ENCODE results near the gene LAS1L.

- TF ChIP-seq LEF1 (IDR thresholded peaks at IDR 0.05; ENCODE audit: borderline replicate concordance) (no peak), ELF4 (IDR thresholded peaks at IDR 0.05) (no peak), SP1 (IDR thresholded peaks at IDR 0.05) (no peak), BHLHE40 (IDR thresholded peaks at IDR 0.05; ENCODE audit: borderline replicate concordance) (no peak), ARNT (IDR thresholded peaks at IDR 0.05) (no peak)
Observed at GRCh38 chrX:65516756-65517155, 17.8 kb downstream of the LAS1L start.

Measured in HEK293T (cell line).